Measurements from ENCODE around the gene PGF. TPM values are rescaled to one million over a fixed set of nuclear protein-coding genes. Genes with fewer than 3 reads are reported as not detected.
"Not testable (repeated sequence)": the region's sequence is repeated elsewhere in the genome, so short reads cannot be mapped to it uniquely, and the experiment has no call there.

PGF gene
- 4.7 TPM for total RNA-seq
- long read RNA-seq, partial matches to known transcripts, result 0 of 5 reads
- long read RNA-seq, other reads (novel, unspliced or antisense), result 0 of 5 reads

GRCh38 chr14:74955229-74956026 is at the start of gene PGF:
TSS of gene PGF (minus strand) at chr14:74955597. CDS start at chr14:74955242, 355 bp downstream.
- H3K4me3 ChIP-seq, result peak within 1 kb of the TSS; percentile 52
- DNase-seq (peak; percentile 84), ATAC-seq (peak; percentile 89)
- no peaks in the 10 kb centered on the region for H3K27me3 ChIP-seq
- intact Hi-C loops (cut with DNase I), result no loop called here
- peaks cover 13% of the 10 kb centered on the region for H3K4me1 ChIP-seq
- no peak within 1 kb of the TSS for H3K27ac ChIP-seq
- TF ChIP-seq, protein P1, sequence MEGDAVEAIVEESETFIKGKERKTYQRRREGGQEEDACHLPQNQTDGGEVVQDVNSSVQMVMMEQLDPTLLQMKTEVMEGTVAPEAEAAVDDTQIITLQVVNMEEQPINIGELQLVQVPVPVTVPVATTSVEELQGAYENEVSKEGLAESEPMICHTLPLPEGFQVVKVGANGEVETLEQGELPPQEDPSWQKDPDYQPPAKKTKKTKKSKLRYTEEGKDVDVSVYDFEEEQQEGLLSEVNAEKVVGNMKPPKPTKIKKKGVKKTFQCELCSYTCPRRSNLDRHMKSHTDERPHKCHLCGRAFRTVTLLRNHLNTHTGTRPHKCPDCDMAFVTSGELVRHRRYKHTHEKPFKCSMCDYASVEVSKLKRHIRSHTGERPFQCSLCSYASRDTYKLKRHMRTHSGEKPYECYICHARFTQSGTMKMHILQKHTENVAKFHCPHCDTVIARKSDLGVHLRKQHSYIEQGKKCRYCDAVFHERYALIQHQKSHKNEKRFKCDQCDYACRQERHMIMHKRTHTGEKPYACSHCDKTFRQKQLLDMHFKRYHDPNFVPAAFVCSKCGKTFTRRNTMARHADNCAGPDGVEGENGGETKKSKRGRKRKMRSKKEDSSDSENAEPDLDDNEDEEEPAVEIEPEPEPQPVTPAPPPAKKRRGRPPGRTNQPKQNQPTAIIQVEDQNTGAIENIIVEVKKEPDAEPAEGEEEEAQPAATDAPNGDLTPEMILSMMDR (IDR thresholded peaks at IDR 0.05), result no peak
- no peaks in the 10 kb centered on the region for H3K9me3 ChIP-seq
- H3K36me3 ChIP-seq, result no peaks in the 10 kb centered on the region

DNA sequence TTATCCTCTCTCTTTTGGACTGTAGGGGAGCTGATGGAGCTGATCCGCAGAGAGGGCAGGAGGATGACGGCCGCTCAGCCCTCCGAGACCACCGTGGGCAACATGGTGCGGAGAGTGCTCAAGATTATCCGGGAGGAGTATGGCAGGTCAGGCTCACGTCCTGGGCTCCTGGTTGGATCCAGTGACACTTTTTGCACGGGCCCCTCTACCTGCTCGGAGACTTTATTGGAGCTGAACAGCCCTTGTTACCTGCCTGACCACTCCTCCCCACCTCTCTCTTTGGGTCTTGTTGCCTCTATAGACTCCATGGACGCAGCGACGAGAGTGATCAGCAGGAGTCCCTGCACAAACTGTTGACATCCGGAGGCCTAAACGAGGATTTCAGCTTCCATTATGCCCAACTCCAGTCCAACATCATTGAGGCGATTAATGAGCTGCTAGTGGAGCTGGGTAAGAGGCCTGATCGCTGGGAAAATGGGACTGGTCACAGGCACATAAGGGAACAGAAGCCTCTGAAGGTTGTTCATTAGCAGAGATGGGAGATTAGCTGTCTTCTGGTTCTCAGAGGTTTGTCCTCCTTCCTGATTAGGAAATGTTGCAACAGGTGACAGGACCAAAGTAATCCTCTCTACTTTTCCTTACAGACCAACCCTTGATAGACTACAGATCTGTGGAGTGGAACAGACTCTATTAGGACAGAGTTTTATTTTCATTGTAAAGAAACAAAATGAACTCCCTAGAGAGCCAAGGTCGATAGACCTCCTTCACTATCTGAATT is 48.0 kb upstream of the PGF start:
- no peaks in the 10 kb centered on the region for H3K9me3 ChIP-seq
- H3K4me3 ChIP-seq, result peak overlapping the region; percentile 96
- H3K27ac ChIP-seq, result peak overlapping the region; percentile 88
- intact Hi-C loops (cut with DNase I), result no loop called here
- peaks cover 17% of the 10 kb centered on the region for H3K4me1 ChIP-seq
- no peak for ATAC-seq
- H3K36me3 ChIP-seq, result peaks cover 34% of the 10 kb centered on the region
- TF ChIP-seq, protein P1 (IDR thresholded peaks at IDR 0.05), result no peak
- no peak for DNase-seq
- H3K27me3 ChIP-seq, result no peaks in the 10 kb centered on the region

DNA sequence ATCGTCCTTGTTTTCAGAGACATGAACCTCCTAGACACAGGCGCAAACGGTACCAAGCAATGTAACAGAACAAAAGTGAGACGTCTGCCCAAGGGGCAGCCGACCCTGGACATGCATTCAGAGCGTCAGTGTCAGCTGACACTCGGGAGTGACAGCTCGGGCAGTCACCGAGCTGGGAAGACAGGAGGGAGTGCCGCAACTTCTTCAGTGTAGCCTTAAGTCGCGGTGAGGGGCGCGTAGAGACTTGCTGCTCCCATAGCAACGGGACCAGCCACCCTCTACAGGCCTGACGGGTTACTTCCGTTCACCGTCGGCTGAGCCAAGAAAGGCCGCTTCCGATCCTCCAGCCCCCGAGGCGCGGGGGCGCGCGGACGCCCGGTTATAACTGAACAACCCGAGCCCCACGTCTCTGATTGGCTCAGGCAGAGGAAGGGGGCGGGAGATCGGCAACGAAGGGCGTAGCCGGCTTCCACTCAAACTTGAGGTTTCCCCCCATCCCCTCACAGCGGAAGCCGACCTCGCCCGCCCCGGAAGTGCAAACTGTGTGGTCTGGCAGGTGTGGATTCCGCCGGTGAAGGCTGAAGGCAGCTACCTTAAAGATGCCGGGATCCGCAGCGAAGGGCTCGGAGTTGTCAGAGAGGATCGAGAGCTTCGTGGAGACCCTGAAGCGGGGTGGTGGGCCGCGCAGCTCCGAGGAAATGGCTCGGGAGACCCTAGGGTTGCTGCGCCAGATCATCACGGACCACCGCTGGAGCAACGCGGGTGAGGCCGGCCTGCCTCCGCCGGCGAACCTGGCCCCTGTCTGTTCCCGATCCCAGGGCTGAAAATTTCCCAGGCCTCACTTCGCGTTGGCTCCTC is 47.2 kb upstream of the PGF start, which contains the start of gene EIF2B2:
TSS of gene EIF2B2 (plus strand) at position 530 of the 858 bp plus-strand sequence. CDS start at position 600, 70 bp downstream.
- TF ChIP-seq, protein P1 (IDR thresholded peaks at IDR 0.05), result peak; percentile 23
- intact Hi-C loops (cut with DNase I), result no loop called here
- H3K4me1 ChIP-seq, result peaks cover 17% of the 10 kb centered on the region
- DNase-seq (peak; percentile 99), ATAC-seq (peak; percentile 100)
- peak within 1 kb of the TSS; percentile 88 for H3K27ac ChIP-seq
- H3K9me3 ChIP-seq, result no peaks in the 10 kb centered on the region
- peak within 1 kb of the TSS; percentile 96 for H3K4me3 ChIP-seq
- H3K27me3 ChIP-seq, result no peaks in the 10 kb centered on the region
- peaks cover 26% of the 10 kb centered on the region for H3K36me3 ChIP-seq

DNA sequence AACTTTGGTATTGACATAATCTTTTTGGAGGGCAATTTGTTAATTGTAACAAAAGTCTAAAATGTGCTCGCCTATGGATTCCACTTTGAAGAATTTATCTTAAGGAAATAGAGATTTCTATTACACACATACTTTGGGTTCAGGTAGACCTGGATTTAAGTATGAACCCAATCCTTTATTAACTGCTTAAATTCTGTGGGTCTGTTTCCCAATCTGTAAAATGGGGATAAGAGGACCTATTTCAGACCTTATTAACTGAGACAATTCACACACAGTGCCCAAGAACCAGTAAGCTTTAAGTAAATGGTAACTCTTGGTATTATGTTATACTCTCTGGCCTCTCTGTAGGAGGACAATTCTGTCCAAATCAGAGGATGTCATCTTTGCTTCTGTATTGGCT is 46.5 kb upstream of the PGF start:
- Histone ChIP-seq H3K9me3 (no peaks in the 10 kb centered on the region), H3K27ac (peak overlapping the region; percentile 88), H3K4me3 (peak overlapping the region; percentile 96), H3K36me3 (peaks cover 18% of the 10 kb centered on the region), H3K27me3 (no peaks in the 10 kb centered on the region), H3K4me1 (peaks cover 17% of the 10 kb centered on the region)
- DNase-seq (no peak), ATAC-seq (no peak)
- intact Hi-C loops (cut with DNase I), result no loop called here
- TF ChIP-seq, protein P1 (IDR thresholded peaks at IDR 0.05), result no peak

DNA sequence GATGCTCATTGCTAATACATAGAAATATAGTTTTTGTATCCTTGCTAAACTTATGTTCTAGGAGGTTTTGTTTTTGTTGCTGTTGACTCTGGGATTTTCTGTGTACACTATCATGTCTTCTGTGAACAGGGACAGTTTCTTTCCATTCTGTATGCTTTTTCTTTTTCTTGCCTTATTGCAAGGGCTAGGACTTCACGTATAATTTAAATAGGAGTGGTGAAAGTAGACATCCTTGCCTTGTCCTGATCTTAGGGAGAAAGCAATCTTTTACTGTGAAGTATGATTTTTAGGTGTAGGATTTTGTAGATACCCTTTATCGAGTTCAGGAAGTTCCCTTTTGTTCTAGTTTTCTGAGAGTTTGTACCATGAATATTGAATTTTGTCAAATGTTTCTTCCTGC is 45.9 kb upstream of the PGF start:
- DNase-seq (no peak), ATAC-seq (no peak)
- Histone ChIP-seq H3K4me1 (peaks cover 17% of the 10 kb centered on the region), H3K4me3 (no peak overlapping the region), H3K9me3 (no peaks in the 10 kb centered on the region), H3K27me3 (no peaks in the 10 kb centered on the region), H3K27ac (no peak overlapping the region), H3K36me3 (peaks cover 12% of the 10 kb centered on the region)
- TF ChIP-seq, protein P1 (IDR thresholded peaks at IDR 0.05), result no peak
- intact Hi-C loops (cut with DNase I), result no loop called here

DNA sequence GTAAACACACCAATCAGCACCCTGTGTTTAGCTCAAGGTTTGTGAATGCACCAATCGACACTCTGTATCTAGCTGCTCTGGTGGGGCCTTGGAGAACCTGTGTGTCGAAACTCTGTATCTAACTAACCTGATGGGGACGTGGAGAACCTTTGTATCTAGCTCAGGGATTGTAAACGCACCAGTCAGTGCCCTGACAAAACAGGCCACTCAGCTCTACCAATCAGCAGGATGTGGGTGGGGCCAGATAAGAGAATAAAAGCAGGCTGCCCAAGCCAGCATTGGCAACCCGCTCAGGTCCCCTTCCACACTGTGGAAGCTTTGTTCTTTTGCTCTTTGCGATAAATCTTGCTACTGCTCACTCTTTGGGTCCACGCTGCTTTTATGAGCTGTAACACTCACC is 40.4 kb upstream of the PGF start:
- DNase-seq; H3K4me1 ChIP-seq; ATAC-seq; H3K36me3 ChIP-seq; H3K4me3 ChIP-seq; H3K27ac ChIP-seq; H3K27me3 ChIP-seq; H3K9me3 ChIP-seq; intact Hi-C loops (cut with DNase I): not testable (repeated sequence)

- ATAC-seq; H3K9me3 ChIP-seq; intact Hi-C loops (cut with DNase I); DNase-seq; H3K27ac ChIP-seq; H3K27me3 ChIP-seq; H3K4me1 ChIP-seq; H3K4me3 ChIP-seq; H3K36me3 ChIP-seq: not testable (repeated sequence)
Measured at GRCh38 chr14:74994182-74994581, 38.8 kb upstream of the PGF start.

All from upper lobe of right lung (tissue), 1 donor.